Osteoblast (primary cell): ENCODE data around the gene PLEKHH1. TPM values are rescaled to one million over a fixed set of nuclear protein-coding genes. Genes with fewer than 3 reads are reported as not detected.

Experiments used
- DNase-seq: peaks from one replicate; pipeline ENCODE4 v3.0.0; 2011; ENCODE audit warnings: low spot score, mixed read lengths; ENCODE audit not compliant: insufficient read length; ENCODE audit errors: missing footprints
- H2AFZ ChIP-seq: 2 replicates; pipeline ENCODE4 v1.6.0; 2011; ENCODE audit warnings: mild to moderate bottlenecking, low read length
- H3K27ac ChIP-seq: 2 replicates; pipeline ENCODE4 v1.5.1; 2011; ENCODE audit warnings: mild to moderate bottlenecking, low read depth, low read length, moderate library complexity
- H3K27me3 ChIP-seq: 2 replicates; pipeline ENCODE4 v1.6.0; 2012; ENCODE audit warnings: mild to moderate bottlenecking, control low read depth, inconsistent platforms, low read length, moderate library complexity; ENCODE audit not compliant: insufficient read depth
- H3K36me3 ChIP-seq: 2 replicates; pipeline ENCODE4 v1.5.1; 2011; ENCODE audit warnings: mild to moderate bottlenecking, low read length, control low read depth, moderate library complexity; ENCODE audit not compliant: insufficient read depth
- H3K4me1 ChIP-seq: 2 replicates; pipeline ENCODE4 v1.5.1; 2011; ENCODE audit warnings: mild to moderate bottlenecking, low read length, control low read depth, moderate library complexity; ENCODE audit not compliant: insufficient read depth
- H3K4me2 ChIP-seq: 2 replicates; pipeline ENCODE4 v1.6.0; 2011; ENCODE audit warnings: mild to moderate bottlenecking, low read length; ENCODE audit not compliant: insufficient read depth
- H3K4me3 ChIP-seq: fragments of 200-600 bp; sonication (generic); 3 replicates; pipeline ENCODE4 v1.5.1; 2012; ENCODE audit warnings: mild to moderate bottlenecking, low read length, inconsistent platforms; ENCODE audit not compliant: insufficient read depth
- H3K79me2 ChIP-seq: 2 replicates; pipeline ENCODE4 v1.6.0; 2012; ENCODE audit warnings: mild to moderate bottlenecking, low read length, control low read depth, inconsistent platforms; ENCODE audit not compliant: insufficient read depth
- H3K9me3 ChIP-seq: 2 replicates; pipeline ENCODE4 v1.5.1; 2011; ENCODE audit warnings: low read depth, low read length, control low read depth
- H4K20me1 ChIP-seq: 2 replicates; pipeline ENCODE4 v1.6.0; 2012; ENCODE audit warnings: mild to moderate bottlenecking, low read length, control low read depth; ENCODE audit not compliant: insufficient read depth
- total RNA-seq: library from RNA; depleted of rRNA; stranded (reverse); fragments of >200 nt; gene quantifications from 2 replicates; pipeline ENCODE4 v1.2.3, GENCODE V29; 2012
- TF ChIP-seq, protein P1 (sequence below): IDR thresholded peaks from 2 replicates; pipeline ENCODE4 v1.5.1; 2011; ENCODE audit warnings: mild to moderate bottlenecking, low read depth, low read length, moderate library complexity; ENCODE audit errors: extremely low read depth

Gene PLEKHH1
- total RNA-seq, 1 donor: 1.1 TPM

DNA sequence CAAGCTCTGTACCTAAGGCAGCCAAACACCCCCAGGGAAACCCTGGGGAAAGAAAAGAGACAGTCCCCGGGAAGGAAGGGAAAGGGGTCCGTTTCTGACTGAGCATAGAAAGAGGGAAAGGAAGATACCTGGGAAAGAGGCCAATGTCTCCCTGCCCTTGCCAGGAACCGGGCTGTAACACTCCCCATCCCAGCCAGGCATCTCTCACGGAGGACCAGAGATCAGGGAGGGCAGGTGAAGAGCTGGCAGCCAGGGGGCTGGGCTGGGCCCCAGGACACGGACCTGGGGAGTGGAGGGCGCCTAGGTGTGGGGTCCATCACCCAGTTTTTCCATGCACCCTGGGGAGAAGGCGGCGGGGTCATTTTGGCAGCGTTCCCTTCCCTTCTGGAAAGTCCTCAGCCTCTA is 18.9 kb upstream of the PLEKHH1 start:
- Histone ChIP-seq H3K27ac (no peak overlapping the region), H3K79me2 (no peaks in the 10 kb centered on the region), H3K4me3 (peak overlapping the region; percentile 84), H3K4me2 (peak overlapping the region; percentile 79), H3K4me1 (peaks cover 4% of the 10 kb centered on the region), H3K27me3 (peaks cover 43% of the 10 kb centered on the region), H4K20me1 (no peaks in the 10 kb centered on the region), H3K9me3 (no peaks in the 10 kb centered on the region), H3K36me3 (no peaks in the 10 kb centered on the region), H2AFZ (peak overlapping the region; percentile 74)
- DNase-seq: peak; percentile 76
- TF ChIP-seq, protein P1, sequence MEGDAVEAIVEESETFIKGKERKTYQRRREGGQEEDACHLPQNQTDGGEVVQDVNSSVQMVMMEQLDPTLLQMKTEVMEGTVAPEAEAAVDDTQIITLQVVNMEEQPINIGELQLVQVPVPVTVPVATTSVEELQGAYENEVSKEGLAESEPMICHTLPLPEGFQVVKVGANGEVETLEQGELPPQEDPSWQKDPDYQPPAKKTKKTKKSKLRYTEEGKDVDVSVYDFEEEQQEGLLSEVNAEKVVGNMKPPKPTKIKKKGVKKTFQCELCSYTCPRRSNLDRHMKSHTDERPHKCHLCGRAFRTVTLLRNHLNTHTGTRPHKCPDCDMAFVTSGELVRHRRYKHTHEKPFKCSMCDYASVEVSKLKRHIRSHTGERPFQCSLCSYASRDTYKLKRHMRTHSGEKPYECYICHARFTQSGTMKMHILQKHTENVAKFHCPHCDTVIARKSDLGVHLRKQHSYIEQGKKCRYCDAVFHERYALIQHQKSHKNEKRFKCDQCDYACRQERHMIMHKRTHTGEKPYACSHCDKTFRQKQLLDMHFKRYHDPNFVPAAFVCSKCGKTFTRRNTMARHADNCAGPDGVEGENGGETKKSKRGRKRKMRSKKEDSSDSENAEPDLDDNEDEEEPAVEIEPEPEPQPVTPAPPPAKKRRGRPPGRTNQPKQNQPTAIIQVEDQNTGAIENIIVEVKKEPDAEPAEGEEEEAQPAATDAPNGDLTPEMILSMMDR: no peak

DNA sequence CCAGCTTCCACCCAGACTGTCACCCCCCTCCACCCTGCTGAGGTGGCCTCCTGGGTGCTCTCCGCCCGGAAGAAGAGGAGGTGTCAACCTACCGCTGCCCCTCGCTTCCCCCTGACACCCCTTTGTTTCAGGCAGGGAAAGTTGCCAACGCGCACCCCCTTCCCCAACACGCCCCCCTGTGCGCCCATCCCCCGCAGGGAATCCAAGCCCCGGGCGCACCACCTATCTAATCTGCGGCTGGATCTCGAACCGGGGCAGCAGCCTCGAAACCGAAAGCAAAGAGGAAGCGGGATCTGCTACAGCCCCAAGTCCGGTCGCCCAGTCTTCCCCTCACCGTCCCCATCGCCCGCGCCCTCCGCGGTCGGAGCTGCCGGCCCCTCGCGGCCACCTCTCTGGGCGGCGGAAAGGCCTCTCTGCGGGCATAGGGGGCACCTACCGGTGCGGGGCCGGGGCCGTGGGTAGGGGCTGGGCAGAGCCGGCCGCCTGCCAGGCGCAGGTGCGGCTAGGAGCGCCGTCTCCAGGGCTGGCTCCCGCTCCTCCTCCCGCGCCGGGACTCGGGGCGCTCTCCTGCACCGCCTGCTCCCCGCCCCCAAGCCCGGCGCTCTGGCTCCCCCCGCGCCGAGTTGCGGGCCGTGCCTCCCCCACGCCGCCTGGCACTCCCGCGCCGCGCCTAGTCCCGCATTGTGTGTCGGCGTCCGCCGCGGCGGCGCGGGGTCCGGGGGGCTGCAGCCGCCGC is 18.3 kb upstream of the PLEKHH1 start:
- Histone ChIP-seq H3K27ac (no peak overlapping the region), H3K27me3 (peaks cover 44% of the 10 kb centered on the region)
- peak; percentile 96 for DNase-seq

DNA sequence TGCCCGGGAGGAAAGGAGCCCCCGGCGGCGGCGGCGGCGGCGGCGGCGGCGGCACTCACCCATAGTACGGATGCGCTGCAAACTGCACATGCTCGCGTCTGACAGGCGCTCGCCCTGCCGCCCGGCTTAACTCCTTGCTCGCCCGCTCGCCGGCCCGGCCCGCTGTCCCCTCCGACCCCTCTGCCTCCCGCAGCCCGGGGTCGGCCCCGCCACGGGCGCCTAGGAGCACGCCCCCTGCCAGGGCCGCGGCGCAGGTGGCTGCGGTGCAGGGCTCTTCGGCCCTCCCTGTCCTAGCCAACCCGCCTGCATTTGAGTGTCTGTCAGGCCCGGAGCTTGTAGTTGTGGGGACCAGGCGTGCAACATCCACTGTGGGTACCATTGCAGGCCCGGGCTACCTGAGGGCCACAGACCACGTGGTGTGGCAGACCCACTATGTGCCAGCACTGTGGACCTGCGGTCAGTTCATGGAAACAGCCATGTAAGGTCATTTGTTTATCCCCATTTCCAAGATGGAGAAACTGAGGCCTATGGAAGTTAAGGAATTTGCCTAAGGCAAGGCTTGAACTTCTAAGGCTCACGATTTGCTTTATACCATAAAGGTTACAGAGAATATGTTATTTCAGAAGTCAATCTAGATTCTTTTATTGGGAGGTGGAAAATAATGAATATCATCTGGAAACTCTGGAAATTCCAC is 17.6 kb upstream of the PLEKHH1 start:
- peaks cover 4% of the 10 kb centered on the region for H3K4me1 ChIP-seq
- no peaks in the 10 kb centered on the region for H4K20me1 ChIP-seq
- peak overlapping the region; percentile 79 for H3K4me2 ChIP-seq
- TF ChIP-seq, protein P1: no peak
- H3K4me3 ChIP-seq: peak overlapping the region; percentile 84
- no peaks in the 10 kb centered on the region for H3K79me2 ChIP-seq
- DNase-seq: peak; percentile 88
- H2AFZ ChIP-seq: no peak overlapping the region
- peaks cover 51% of the 10 kb centered on the region for H3K27me3 ChIP-seq
- H3K27ac ChIP-seq: no peak overlapping the region
- H3K9me3 ChIP-seq: no peaks in the 10 kb centered on the region
- H3K36me3 ChIP-seq: no peaks in the 10 kb centered on the region

More for the DNA sequence above, 18.3 kb upstream of the PLEKHH1 start:
- H3K4me2 ChIP-seq: peak overlapping the region; percentile 79
- H3K4me3 ChIP-seq: peak overlapping the region; percentile 84
- no peaks in the 10 kb centered on the region for H3K79me2 ChIP-seq
- H3K9me3 ChIP-seq: no peaks in the 10 kb centered on the region
- peak overlapping the region; percentile 74 for H2AFZ ChIP-seq
- no peaks in the 10 kb centered on the region for H4K20me1 ChIP-seq
- H3K36me3 ChIP-seq: no peaks in the 10 kb centered on the region
- TF ChIP-seq, protein P1: no peak
- peaks cover 4% of the 10 kb centered on the region for H3K4me1 ChIP-seq

DNA sequence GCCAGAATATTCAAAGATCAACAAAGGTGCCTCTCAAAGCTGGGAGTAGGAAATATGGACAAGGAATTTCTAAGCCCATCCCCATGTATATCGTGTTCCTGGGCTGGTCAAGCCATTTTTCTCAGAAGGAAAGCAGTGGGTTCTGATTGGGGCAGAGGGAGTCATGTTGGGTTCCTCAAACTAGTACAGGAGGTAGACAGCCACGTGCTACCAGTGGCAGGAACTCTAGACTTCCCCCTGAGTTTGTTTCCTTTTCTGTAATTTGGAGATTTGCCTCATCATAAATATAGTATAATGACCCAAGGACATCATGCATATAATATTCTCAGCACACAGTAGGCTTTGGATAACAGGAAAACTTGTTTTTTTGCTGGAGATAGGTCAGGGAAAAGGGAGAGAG is 16.4 kb upstream of the PLEKHH1 start:
- DNase-seq: peak; percentile 59
- Histone ChIP-seq H3K36me3 (no peaks in the 10 kb centered on the region), H3K27ac (no peak overlapping the region), H3K9me3 (no peaks in the 10 kb centered on the region), H3K4me1 (no peaks in the 10 kb centered on the region), H3K27me3 (peaks cover 61% of the 10 kb centered on the region), H3K4me3 (no peak overlapping the region), H2AFZ (no peak overlapping the region), H3K4me2 (no peak overlapping the region), H4K20me1 (no peaks in the 10 kb centered on the region), H3K79me2 (no peaks in the 10 kb centered on the region)
- TF ChIP-seq, protein P1: no peak
